Measurements from ENCODE around the gene EPAS1.
A peak's percentile ranks its signal among the peaks of the same experiment; 100 is the strongest.
"Not testable (repeated sequence)": the region's sequence is repeated elsewhere in the genome, so short reads cannot be mapped to it uniquely, and the experiment has no call there.

EPAS1 gene

GRCh38 chr2:46386763-46387162 is 89.6 kb downstream of the EPAS1 start:
- no peak for DNase-seq

- DNase-seq = no peak
These were observed 90.1 kb downstream of the EPAS1 start for GRCh38 chr2:46387292-46387691.

GRCh38 chr2:46387886-46388515 is 90.8 kb downstream of the EPAS1 start:
- no peak for DNase-seq

- DNase-seq = no peak
These were observed 91.7 kb downstream of the EPAS1 start for GRCh38 chr2:46388881-46389280.

DNA sequence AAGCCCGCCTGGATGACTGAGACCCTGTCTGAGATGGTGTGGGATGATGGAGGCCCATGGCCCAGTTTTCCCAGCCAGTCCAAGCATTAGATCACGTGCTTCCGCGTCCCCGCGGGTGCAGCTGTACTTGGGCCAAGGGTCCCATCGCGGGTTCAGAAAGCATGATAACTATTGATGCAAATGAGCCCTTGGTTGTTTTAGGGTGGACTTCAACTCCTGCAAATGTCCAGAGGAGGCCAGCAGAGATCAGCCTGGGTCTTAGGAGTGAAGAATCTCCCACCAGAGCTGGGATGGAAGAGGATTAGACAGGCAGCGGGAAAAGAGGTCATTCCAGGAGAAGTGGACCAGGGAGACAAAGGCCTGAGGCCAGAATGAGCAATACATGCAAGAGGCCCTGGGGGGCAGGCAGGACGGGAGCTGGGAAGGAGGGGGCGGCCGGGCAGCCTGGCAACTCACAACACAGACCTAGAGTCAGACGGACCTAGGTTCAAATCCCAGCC is 92.3 kb downstream of the EPAS1 start:
- no peak for DNase-seq

- DNase-seq = no peak
These were observed 92.8 kb downstream of the EPAS1 start for GRCh38 chr2:46390036-46390435.

GRCh38 chr2:46390901-46391395 is 93.7 kb downstream of the EPAS1 start:
- DNase-seq = no peak

- no peak for DNase-seq
These were observed 95.5 kb downstream of the EPAS1 start for GRCh38 chr2:46392561-46393346.

DNA sequence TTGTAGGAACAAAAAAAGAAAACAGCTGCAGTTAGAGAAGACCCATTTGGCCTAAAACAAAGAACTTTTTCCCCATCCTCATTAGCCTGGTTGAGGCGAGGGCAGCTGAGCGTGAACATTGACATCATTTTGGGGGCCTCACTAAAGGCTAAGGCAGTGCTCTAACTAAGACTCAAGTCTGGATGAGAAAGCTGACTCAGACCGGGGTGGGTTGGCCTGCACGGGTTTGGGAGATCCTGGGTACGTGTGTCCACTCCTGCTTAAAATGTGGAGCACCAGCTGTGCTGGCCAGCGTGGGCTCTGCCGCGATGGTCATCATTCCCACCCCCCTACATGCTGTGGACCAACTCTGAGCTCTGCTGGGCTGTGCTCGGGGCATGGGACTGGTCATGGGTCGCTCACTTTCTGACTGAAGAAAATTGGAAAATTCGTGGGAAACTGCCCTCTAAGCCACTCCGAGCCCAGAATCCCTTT is 96.2 kb downstream of the EPAS1 start:
- DNase-seq = no peak

DNA sequence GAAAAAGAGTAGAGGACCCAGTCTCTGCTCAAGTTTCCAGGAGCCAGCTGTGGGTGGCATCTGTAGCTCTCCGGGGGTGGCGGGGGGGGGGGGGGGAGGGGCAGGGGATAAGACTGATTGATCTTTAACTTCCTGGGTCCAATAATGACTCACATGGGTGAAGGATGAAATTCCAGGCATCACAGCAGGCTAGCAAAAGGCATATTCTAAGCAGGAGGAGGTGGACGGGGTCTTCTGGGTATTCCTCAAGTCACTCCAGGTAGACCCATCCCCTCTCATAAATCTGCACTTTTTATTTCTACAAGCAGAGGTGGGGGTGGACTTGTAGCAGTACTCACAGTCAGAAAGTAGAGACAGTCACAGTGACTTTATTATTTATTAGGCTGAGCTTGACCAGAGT is 96.7 kb downstream of the EPAS1 start:
- no peak for DNase-seq

DNA sequence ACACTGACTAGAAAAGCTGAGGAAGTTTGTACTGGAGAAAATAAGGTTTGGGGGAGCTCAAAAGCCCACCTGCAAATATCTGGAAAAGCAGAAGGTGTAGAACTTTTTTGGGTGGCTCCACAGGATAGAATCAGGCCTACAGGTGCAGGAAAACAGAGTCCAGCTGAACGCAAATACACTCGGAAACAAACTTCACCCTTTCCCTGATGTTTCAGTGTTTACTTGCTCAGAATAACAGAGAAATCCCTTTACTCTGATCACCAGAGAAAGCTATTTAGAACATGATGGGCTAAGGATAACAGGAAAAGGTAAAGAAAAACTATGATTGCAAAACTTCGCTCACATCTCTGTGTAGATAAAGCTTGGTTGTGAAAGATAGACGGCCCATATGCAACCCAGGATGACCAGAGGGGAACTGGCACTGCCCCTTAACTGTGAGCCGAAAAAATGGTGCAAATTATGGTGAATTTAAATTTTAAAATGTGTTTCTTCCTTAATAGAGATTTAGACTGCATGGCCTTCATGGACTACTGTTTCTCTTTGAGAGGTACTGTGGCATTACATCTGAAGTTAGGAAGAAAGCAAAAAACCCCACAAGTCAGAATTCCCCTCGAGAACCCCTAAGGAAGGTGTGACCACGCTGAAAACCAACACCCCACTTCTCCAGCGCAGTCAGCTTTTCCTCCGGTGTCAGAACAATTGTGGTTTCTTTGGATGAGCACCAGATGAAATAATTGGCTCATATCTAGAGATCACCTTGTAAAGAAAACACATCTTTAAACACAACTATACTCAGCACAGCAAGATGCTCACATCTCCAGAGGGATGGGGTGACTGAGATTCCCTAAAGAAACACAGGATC is 97.7 kb downstream of the EPAS1 start:
- no peak for DNase-seq

DNA sequence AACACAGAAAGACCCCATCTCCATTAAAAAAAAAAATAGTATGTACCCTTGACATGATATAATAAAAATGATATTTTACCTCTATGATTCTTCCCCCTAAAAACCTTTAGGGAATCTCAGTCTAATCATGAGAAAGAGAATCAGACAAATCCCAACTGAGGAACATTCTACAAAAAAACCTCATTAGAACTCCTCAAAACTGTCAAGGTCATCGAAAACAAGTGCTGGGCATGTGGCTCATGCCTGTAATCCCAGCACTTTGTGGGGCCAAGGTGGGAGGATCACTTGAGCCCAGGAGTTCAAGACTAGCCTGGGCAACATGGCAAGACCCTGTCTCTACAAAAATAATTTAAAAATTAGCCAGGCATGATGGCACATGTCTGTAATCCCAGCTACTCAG is 98.5 kb downstream of the EPAS1 start:
- DNase-seq = not testable (repeated sequence)

GRCh38 chr2:46400016-46400415 is 102.8 kb downstream of the EPAS1 start:
- DNase-seq = no peak

DNA sequence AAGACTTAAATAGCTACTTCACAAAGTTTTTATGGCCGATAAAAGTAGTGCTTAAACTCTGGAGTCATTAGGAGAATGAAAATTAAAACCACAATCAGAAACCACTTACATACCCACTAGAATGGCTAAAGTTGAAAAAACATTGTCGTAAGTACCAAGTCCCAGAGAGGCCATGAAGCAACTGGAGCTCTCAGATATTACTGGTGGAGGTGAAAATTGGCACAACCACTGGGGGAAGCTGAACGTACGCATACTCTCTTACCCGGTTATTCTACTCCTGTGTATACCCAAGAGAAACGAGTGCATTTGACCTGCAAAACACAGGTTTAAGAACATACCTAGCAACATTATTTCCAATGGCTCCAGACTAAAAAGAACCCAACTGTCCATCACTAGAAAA is 105.7 kb downstream of the EPAS1 start:
- peak; percentile 2 for DNase-seq

DNA sequence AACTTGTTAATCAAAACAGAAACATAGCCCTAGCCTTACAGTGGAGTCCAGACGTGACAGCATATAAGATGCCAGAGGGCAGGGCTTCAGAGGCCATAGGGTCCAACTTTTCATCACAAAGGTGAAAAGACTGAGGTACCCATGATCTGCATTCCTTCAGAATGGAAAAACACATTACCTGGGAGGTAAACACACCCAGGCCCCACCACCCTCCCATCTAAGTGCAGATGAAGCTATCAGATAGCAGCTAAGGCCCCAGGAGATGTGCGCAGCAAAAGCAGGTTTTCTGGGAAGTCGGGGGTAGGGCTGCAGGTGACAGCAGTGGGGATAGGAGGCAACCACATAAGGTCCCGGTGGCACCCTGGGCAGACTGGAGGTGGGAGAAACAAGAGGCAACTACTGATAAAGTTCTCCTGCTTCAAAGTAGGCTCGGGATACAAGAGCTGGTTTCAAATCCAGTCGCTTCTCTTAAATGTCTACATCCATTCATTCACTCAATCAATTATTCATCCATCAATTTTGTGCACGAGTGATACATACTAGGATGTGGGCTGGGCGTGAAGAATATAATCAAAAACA is 107.1 kb downstream of the EPAS1 start:
- DNase-seq = no peak

GRCh38 chr2:46407852-46408455 is 110.7 kb downstream of the EPAS1 start:
- DNase-seq = no peak

GRCh38 chr2:46409756-46410155 is 112.5 kb downstream of the EPAS1 start:
- no peak for DNase-seq

- no peak for DNase-seq
These were observed 113.4 kb downstream of the EPAS1 start for GRCh38 chr2:46410273-46411244.

DNA sequence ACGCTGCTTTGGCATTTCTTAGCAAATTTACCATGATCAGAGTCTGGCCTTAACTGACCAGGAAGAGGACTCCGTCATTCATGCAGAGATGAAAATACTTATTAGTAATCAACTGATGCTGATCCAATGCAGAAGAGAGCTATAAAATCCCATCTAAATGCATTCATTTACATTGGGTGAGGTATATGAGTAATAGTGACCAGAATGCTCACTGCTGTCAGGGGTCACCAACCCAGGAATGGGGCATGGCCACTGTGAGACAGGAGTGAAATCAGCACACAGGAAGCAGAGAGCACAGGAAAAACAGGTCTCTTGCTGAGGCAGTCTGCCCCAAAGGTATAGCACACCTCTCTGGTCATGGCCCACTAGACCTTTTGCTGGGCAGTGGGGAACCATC is 114.0 kb downstream of the EPAS1 start:
- DNase-seq = no peak

- no peak for DNase-seq
These were observed 114.8 kb downstream of the EPAS1 start for GRCh38 chr2:46411985-46412384.

DNA sequence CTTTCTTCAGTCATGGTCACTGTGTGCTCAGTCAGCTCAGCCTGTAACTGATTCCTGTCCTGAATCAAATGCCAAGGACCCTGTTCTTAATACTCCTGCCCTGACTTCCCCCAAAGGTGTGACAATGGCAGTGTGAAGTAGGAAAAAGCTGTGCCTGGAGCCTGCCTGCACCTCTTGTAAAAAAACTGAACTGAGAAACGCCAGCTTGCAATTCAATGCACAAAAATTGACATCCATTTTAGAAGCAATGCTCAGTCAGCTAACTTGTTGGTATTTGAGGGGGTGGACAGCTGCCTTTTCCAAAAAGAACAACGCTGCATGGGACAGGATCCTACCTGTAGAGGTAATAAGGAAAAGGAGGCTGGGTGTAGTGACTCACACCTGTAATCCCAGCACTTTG is 115.9 kb downstream of the EPAS1 start:
- no peak for DNase-seq

All from DMS79 treated with DMSO at 0.1 percent for 48 hours (cell line).